HEK293 (cell line): ENCODE data around the gene MGLL.
"Not testable (repeated sequence)": the region's sequence is repeated elsewhere in the genome, so short reads cannot be mapped to it uniquely, and the experiment has no call there.

Experiments
- CTCF ChIA-PET: fragments of 350-600 bp; formaldehyde crosslinking; extraction: SDS; loops from one replicate; lab custom pipeline; 2021; ENCODE audit warnings: antibody characterized with exemption; lab: Yijun Ruan, JAX
- POLR2A ChIA-PET: fragments of 300-600 bp; formaldehyde crosslinking; extraction: SDS; loops from one replicate; lab custom pipeline; 2020; ENCODE audit warnings: antibody characterized with exemption, inconsistent platforms; lab: Yijun Ruan, JAX
- H3K27ac ChIP-seq: fragments of 200-500 bp; sonication (Bioruptor generic); 2 replicates; pipeline ENCODE4 v1.5.1; 2014; ENCODE audit warnings: low read depth, low read length, control low read depth, inconsistent platforms; ENCODE audit errors: extremely low read depth
- H3K36me3 ChIP-seq, 2 experiments: fragments of 200-500 bp in 1 of 2; sonication (Bioruptor generic) in 1 of 2; 1 replicate in 1 of 2; 2 replicates in 1 of 2; pipeline ENCODE4 v1.5.1; 2014 to 2017; ENCODE audit warnings: inconsistent platforms in 2 of 2, low read length in 2 of 2; ENCODE audit not compliant: control insufficient read depth in 2 of 2, insufficient read depth in 1 of 2
- H3K4me1 ChIP-seq: fragments of 200-500 bp; sonication (Bioruptor generic); 2 replicates; pipeline ENCODE4 v1.5.1; 2014; ENCODE audit warnings: mild to moderate bottlenecking, low read length, inconsistent platforms; ENCODE audit not compliant: control insufficient read depth, insufficient read depth
- H3K4me3 ChIP-seq: 2 replicates; pipeline ENCODE4 v1.5.1; 2011; ENCODE audit warnings: low read depth, mild to moderate bottlenecking, control low read depth, low read length, moderate library complexity
- H3K9me3 ChIP-seq: fragments of 200-500 bp; sonication (Bioruptor generic); 2 replicates; pipeline ENCODE4 v1.5.1; 2014; ENCODE audit warnings: low read depth, low read length, inconsistent platforms; ENCODE audit not compliant: control insufficient read depth, insufficient read depth
- EGR2 ChIP-seq: fragments of 450-650 bp; formaldehyde crosslinking; IDR thresholded peaks from 2 replicates; pipeline ENCODE4 v1.5.1; 2016; ENCODE audit warnings: low read depth, missing biosample characterization, missing genetic modification characterization
- RBAK ChIP-seq: fragments of 450-650 bp; formaldehyde crosslinking; IDR thresholded peaks from 2 replicates; pipeline ENCODE4 v1.5.1; 2016; ENCODE audit warnings: missing biosample characterization, missing genetic modification characterization
- SP2 ChIP-seq: fragments of 450-650 bp; formaldehyde crosslinking; IDR thresholded peaks from 2 replicates; pipeline ENCODE4 v1.5.1; 2016; ENCODE audit warnings: missing biosample characterization, missing genetic modification characterization
- ZFHX2 ChIP-seq: fragments of 450-650 bp; formaldehyde crosslinking; conservative IDR thresholded peaks from 2 replicates; pipeline ENCODE4 v1.5.1; 2016; ENCODE audit warnings: missing biosample characterization, missing genetic modification characterization
- ZIC2 ChIP-seq: fragments of 450-650 bp; formaldehyde crosslinking; IDR thresholded peaks from 2 replicates; pipeline ENCODE4 v1.5.1; 2016; ENCODE audit warnings: missing biosample characterization, missing genetic modification characterization
- ZNF184 ChIP-seq: fragments of 450-650 bp; IDR thresholded peaks from 2 replicates; pipeline ENCODE4 v1.5.1; 2018; ENCODE audit warnings: missing biosample characterization, mild to moderate bottlenecking, missing genetic modification characterization
- ZNF274 ChIP-seq, 2 experiments: fragments of 200-500 bp in 1 of 2; fragments of 450-650 bp in 1 of 2; sonication (Bioruptor generic) in 1 of 2; formaldehyde crosslinking in 1 of 2; IDR thresholded peaks; 2 replicates each; pipeline versions ENCODE4 v1.5.1 to v1.6.1; 2014 to 2016; ENCODE audit warnings: borderline replicate concordance in 1 of 2, inconsistent platforms in 1 of 2, low read length in 1 of 2, missing biosample characterization in 1 of 2, missing genetic modification characterization in 1 of 2
- ZNF394 ChIP-seq: fragments of 450-650 bp; formaldehyde crosslinking; IDR thresholded peaks from 2 replicates; pipeline ENCODE4 v1.5.1; 2016; ENCODE audit warnings: missing biosample characterization, missing genetic modification characterization, mild to moderate bottlenecking, moderate library complexity, borderline replicate concordance
- ZNF548 ChIP-seq: fragments of 450-650 bp; formaldehyde crosslinking; IDR thresholded peaks from 2 replicates; pipeline ENCODE4 v1.5.1; 2016; ENCODE audit warnings: missing biosample characterization, missing genetic modification characterization
- ZNF658 ChIP-seq: fragments of 450-650 bp; formaldehyde crosslinking; IDR thresholded peaks from 2 replicates; pipeline ENCODE4; 2016; ENCODE audit warnings: missing biosample characterization, missing genetic modification characterization
- ZNF664 ChIP-seq: fragments of 450-650 bp; formaldehyde crosslinking; IDR thresholded peaks from 2 replicates; pipeline ENCODE4 v1.5.1; 2016; ENCODE audit warnings: missing biosample characterization, missing genetic modification characterization
- TF ChIP-seq, protein P1 (sequence below): fragments of 450-650 bp; formaldehyde crosslinking; IDR thresholded peaks from 2 replicates; pipeline ENCODE4 v1.5.1; 2016; ENCODE audit warnings: missing biosample characterization, missing genetic modification characterization
- TF ChIP-seq, protein P2 (sequence below): fragments of 450-650 bp; formaldehyde crosslinking; IDR thresholded peaks from 2 replicates; pipeline ENCODE4 v1.5.1; 2016; ENCODE audit warnings: missing biosample characterization, missing genetic modification characterization, low read depth
- TF ChIP-seq, protein P3 (sequence below): fragments of 450-650 bp; formaldehyde crosslinking; IDR thresholded peaks from 2 replicates; pipeline ENCODE4 v1.5.1; 2016; ENCODE audit warnings: missing biosample characterization, missing genetic modification characterization

Gene MGLL

DNA sequence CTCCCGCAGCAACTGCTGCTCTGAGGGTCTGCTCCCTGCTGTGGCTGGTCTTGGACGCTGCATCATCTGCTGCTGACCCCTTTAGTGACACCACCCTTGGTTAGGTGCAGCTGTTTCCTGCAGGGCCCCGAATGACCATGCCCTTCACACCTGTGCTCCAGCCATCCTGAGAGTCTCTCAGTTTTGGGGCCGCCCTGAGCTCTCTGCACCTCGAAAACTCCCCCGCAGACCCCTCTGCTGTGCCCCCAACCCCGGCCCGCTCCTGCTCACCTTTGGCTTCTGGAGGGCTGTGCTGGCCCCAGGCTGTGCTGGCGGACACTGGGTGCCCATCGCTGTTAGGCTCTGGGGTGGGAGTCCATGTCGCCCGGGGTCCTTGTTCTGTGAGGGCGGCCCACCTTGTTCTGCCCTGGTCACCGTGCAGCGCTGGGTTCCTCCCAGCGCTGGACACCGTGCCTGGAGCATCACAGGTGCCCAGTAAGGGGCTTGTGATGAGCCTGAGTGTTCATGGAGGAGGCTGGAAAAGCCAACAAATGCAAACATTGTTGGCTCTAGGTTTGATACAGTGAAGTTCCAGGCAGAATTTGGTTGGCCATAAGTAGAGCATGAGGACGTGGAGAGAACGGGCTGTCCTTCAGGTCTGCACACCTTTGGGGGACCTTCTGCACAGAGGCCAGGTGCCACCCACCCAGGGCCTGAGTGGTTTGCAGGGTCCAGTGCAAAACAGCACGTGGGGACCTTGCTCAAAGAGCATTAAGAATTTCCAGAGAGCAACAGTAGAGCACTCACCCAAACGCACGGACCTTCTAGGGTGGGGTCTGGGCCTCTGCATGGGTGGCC lies 137.2 kb downstream of the MGLL start:
- ChIA-PET POLR2A (interaction anchor here (0.5 kb wide), 1 partner anchor 156 kb away, joined by 3 read pairs; no protein-coding TSS in a partner anchor), CTCF (interaction anchor here (0.9 kb wide), 1 partner anchor 11 kb away, joined by 3 read pairs; no protein-coding TSS in a partner anchor)
- Histone ChIP-seq H3K36me3 (peaks cover 0 to 2% of the 10 kb centered on the region in 2 experiments; a peak in 1 of 3 replicates), H3K4me1 (no peaks in the 10 kb centered on the region), H3K4me3 (no peak overlapping the region), H3K9me3 (no peaks in the 10 kb centered on the region), H3K27ac (no peak overlapping the region)
- TF ChIP-seq RBAK (tag by site-specific recombination) (no peak), ZNF548 (tag by site-specific recombination) (no peak)

DNA sequence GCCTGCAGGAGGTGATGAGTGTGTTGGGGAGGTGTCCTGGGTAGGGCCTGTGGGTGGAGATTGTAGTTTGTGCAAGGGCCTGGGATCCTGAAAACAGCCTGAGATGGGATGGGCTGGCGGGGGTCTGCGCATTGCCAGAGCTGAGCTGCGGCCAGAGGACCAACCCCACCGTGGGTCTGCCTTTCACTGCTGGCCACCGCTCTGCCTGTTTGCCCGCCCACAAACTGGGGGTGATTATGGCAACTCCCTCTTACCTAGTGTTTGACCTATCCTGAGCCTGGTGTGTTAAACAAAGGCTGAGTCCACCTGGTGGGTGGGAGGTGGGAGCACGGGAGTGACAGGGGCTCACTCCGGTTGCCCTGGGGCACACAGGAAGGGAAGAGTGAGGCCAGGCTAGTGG lies 139.8 kb downstream of the MGLL start:
- TF ChIP-seq ZFHX2 (peak; percentile 82), EGR2 (tag by site-specific recombination) (peak; percentile 85), SP2 (tag by site-specific recombination) (0 out of 2 replicates have a peak, but pooled peaks have one; percentile 9), ZNF184 (tag by site-specific recombination) (no peak)
- no peak overlapping the region for H3K4me3 ChIP-seq
- H3K9me3 ChIP-seq = no peaks in the 10 kb centered on the region
- ChIA-PET POLR2A (interaction anchor here (0.6 to 1.3 kb wide), 2 partner anchors 92 to 182 kb away, joined by 3 to 4 read pairs; partner anchors contain the start of gene TPRA1), CTCF (interaction anchor here (1.6 kb wide), 1 partner anchor 30 kb away, joined by 6 read pairs; no protein-coding TSS in a partner anchor)
- H3K27ac ChIP-seq = no peak overlapping the region
- H3K36me3 ChIP-seq = peaks cover 0 to 11% of the 10 kb centered on the region in 2 experiments; a peak in 1 of 3 replicates
- H3K4me1 ChIP-seq = no peaks in the 10 kb centered on the region

DNA sequence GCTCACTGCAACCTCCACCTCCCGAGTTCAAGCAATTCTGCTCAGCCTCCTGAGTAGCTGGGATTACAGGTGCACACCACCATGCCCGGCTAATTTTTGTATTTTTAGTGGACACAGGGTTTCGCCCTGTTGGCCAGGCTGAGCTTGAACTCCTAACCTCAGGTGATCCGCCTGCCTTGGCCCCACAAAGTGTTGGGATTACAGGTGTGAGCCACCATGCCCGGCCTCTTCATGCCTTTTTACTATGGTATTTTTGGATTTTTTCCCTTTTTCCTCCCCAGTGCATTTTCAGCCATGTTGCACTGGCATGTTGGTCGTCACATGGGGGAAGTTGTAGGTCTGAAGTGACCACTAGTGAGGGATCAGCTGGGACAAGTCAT lies 140.2 kb downstream of the MGLL start:
- H3K36me3 ChIP-seq = peaks cover 0 to 11% of the 10 kb centered on the region in 2 experiments; a peak in 1 of 3 replicates
- H3K4me1 ChIP-seq, H3K27ac ChIP-seq, H3K4me3 ChIP-seq, H3K9me3 ChIP-seq, POLR2A ChIA-PET: not testable (repeated sequence)
- CTCF ChIA-PET = interaction anchor here (0.7 kb wide), 1 partner anchor 470 kb away, joined by 3 read pairs; no protein-coding TSS in a partner anchor

DNA sequence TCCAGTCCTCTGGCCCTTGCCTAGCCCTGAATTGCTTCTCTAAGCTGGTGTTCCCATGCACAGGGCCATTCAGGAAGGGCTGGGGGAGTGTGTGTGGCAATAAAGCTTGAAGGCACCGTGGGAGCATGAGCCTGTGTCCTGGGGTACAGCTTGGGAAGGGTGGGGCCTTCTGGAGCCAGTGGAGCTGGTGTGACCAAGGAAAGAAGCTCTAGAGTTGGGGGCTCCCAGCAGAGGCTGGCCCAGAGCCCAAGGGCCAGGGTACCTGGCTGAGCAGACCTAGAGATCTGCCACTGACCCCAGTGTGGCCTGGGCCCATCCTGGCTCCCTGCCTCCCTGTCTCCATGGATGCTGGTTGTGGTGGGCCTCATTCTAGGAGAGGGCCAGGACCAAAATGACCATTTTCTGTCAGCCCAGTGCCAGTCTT lies 141.5 kb downstream of the MGLL start:
- H3K36me3 ChIP-seq = peaks cover 0 to 18% of the 10 kb centered on the region in 2 experiments; a peak in 1 of 3 replicates
- ChIA-PET CTCF (no interaction called here), POLR2A (interaction anchor here (0.8 kb wide), 1 partner anchor 368 kb away, joined by 3 read pairs; no protein-coding TSS in a partner anchor)
- H3K4me1 ChIP-seq = no peaks in the 10 kb centered on the region
- TF ChIP-seq ZNF664 (no peak), ZNF274 (IDR thresholded peaks at IDR 0.05; ENCODE audit: low read length) (no peak), ZNF274 (tag by site-specific recombination; IDR thresholded peaks at IDR 0.05; ENCODE audit: borderline replicate concordance) (no peak), ZIC2 (tag by site-specific recombination) (no peak), ZNF394 (tag by site-specific recombination) (no peak), ZNF658 (tag by site-specific recombination) (no peak), ZFHX2 (no peak)
- TF ChIP-seq, protein P1, sequence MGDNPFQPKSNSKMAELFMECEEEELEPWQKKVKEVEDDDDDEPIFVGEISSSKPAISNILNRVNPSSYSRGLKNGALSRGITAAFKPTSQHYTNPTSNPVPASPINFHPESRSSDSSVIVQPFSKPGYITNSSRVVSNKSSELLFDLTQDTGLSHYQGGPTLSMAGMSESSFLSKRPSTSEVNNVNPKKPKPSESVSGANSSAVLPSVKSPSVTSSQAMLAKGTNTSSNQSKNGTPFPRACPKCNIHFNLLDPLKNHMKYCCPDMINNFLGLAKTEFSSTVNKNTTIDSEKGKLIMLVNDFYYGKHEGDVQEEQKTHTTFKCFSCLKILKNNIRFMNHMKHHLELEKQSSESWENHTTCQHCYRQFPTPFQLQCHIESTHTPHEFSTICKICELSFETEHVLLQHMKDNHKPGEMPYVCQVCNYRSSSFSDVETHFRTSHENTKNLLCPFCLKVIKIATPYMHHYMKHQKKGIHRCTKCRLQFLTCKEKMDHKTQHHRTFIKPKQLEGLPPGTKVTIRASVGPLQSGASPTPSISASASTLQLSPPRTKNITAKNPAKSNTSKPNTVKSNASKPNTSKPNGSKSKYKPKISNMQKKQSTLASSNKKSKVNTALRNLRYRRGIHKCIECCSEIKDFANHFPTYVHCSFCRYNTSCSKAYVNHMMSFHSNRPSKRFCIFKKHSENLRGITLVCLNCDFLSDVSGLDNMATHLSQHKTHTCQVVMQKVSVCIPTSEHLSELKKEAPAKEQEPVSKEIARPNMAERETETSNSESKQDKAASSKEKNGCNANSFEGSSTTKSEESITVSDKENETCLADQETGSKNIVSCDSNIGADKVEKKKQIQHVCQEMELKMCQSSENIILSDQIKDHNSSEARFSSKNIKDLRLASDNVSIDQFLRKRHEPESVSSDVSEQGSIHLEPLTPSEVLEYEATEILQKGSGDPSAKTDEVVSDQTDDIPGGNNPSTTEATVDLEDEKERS (tag by site-specific recombination) = no peak
- TF ChIP-seq, protein P2, sequence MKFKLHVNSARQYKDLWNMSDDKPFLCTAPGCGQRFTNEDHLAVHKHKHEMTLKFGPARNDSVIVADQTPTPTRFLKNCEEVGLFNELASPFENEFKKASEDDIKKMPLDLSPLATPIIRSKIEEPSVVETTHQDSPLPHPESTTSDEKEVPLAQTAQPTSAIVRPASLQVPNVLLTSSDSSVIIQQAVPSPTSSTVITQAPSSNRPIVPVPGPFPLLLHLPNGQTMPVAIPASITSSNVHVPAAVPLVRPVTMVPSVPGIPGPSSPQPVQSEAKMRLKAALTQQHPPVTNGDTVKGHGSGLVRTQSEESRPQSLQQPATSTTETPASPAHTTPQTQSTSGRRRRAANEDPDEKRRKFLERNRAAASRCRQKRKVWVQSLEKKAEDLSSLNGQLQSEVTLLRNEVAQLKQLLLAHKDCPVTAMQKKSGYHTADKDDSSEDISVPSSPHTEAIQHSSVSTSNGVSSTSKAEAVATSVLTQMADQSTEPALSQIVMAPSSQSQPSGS = no peak
- TF ChIP-seq, protein P3, sequence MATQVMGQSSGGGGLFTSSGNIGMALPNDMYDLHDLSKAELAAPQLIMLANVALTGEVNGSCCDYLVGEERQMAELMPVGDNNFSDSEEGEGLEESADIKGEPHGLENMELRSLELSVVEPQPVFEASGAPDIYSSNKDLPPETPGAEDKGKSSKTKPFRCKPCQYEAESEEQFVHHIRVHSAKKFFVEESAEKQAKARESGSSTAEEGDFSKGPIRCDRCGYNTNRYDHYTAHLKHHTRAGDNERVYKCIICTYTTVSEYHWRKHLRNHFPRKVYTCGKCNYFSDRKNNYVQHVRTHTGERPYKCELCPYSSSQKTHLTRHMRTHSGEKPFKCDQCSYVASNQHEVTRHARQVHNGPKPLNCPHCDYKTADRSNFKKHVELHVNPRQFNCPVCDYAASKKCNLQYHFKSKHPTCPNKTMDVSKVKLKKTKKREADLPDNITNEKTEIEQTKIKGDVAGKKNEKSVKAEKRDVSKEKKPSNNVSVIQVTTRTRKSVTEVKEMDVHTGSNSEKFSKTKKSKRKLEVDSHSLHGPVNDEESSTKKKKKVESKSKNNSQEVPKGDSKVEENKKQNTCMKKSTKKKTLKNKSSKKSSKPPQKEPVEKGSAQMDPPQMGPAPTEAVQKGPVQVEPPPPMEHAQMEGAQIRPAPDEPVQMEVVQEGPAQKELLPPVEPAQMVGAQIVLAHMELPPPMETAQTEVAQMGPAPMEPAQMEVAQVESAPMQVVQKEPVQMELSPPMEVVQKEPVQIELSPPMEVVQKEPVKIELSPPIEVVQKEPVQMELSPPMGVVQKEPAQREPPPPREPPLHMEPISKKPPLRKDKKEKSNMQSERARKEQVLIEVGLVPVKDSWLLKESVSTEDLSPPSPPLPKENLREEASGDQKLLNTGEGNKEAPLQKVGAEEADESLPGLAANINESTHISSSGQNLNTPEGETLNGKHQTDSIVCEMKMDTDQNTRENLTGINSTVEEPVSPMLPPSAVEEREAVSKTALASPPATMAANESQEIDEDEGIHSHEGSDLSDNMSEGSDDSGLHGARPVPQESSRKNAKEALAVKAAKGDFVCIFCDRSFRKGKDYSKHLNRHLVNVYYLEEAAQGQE (tag by site-specific recombination) = no peak
- H3K9me3 ChIP-seq = no peaks in the 10 kb centered on the region
- H3K4me3 ChIP-seq = no peak overlapping the region
- H3K27ac ChIP-seq = no peak overlapping the region
